Gastrocnemius medialis (tissue), 4 donors: ENCODE data around the gene TMUB2.

Experiments
- CTCF ChIP-seq, 5 experiments: fragments of 450-650 bp in 3 of 5; fragments of 200-600 bp in 2 of 5; sonication (generic) in 2 of 5; IDR thresholded peaks in 4 of 5; conservative IDR thresholded peaks in 1 of 5; 1 replicate in 4 of 5; 2 replicates in 1 of 5; pipeline ENCODE4 v1.5.1; 2016 to 2019; ENCODE audit warnings: antibody characterized with exemption in 5 of 5, mild to moderate bottlenecking in 3 of 5, moderate library complexity in 3 of 5
- POLR2A ChIP-seq, 2 donors: fragments of 450-650 bp; IDR thresholded peaks; one replicate each; pipeline ENCODE4 v1.6.1; 2017; ENCODE audit warnings: antibody characterized with exemption in 2 of 2, mild to moderate bottlenecking in 2 of 2, moderate library complexity in 2 of 2

GRCh38 chr17:44188576-44189403, 2.0 kb downstream of the TMUB2 start:
- TF ChIP-seq CTCF (IDR thresholded peaks at IDR 0.05 in 4 of 5, conservative IDR thresholded peaks at IDR 0.05 in 1 of 5) (no peak), POLR2A (IDR thresholded peaks at IDR 0.05) (no peak)
